ENCODE data around the gene HOGA1.

DNA sequence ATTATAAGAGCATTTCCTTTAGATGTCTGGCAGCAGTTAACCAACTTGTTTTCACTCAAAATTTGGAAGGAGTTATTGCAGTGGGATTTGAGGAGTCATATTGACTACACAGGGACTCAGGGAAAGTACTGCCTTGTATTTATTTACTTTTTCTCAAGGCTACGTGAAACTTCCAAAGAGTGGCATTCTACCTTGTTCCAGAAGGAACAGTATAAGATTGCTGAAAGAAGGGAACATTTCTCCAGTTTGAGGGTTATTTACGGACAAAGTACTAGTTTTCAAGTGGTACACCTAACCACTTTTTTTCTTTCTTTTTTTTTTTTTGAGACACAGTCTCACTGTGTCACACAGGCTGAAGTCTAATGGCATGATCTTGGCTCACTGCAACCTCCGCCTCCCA is 44.0 kb downstream of the HOGA1 start:
- no peak for TF ChIP-seq POLR2A (IDR thresholded peaks at IDR 0.05)
- TF ChIP-seq, protein P1, sequence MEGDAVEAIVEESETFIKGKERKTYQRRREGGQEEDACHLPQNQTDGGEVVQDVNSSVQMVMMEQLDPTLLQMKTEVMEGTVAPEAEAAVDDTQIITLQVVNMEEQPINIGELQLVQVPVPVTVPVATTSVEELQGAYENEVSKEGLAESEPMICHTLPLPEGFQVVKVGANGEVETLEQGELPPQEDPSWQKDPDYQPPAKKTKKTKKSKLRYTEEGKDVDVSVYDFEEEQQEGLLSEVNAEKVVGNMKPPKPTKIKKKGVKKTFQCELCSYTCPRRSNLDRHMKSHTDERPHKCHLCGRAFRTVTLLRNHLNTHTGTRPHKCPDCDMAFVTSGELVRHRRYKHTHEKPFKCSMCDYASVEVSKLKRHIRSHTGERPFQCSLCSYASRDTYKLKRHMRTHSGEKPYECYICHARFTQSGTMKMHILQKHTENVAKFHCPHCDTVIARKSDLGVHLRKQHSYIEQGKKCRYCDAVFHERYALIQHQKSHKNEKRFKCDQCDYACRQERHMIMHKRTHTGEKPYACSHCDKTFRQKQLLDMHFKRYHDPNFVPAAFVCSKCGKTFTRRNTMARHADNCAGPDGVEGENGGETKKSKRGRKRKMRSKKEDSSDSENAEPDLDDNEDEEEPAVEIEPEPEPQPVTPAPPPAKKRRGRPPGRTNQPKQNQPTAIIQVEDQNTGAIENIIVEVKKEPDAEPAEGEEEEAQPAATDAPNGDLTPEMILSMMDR (IDR thresholded peaks at IDR 0.05): no peak
